ENCODE data around the gene EIF3L. TPM values are rescaled to one million over a fixed set of nuclear protein-coding genes. Genes with fewer than 3 reads are reported as not detected.

EIF3L gene
- total and polyA plus RNA-seq, 2 donors (not counting 3 experiments of a cell fraction or from before 2014, with no cell fraction given), result 479 to 601 TPM

- H3K4me1 ChIP-seq (ENCODE audit: control insufficient read depth, extremely low read depth, insufficient read depth, low read length), result peaks cover 20% of the 10 kb centered on the region
- peaks cover 26% of the 10 kb centered on the region for H3K79me2 ChIP-seq (ENCODE audit: control insufficient read depth, insufficient read depth, low read length)
- H2AFZ ChIP-seq (ENCODE audit: low read depth, low read length), result peak overlapping the region; percentile 35
- peak overlapping the region; percentile 94 for H3K27ac ChIP-seq (ENCODE audit: insufficient read depth, low read depth, low read length)
- TF ChIP-seq POLR2A (IDR thresholded peaks at IDR 0.05; ENCODE audit: low read depth, low read length) (peak; percentile 48), CTCF (IDR thresholded peaks at IDR 0.05; ENCODE audit: extremely low read depth in 1 of 2, insufficient read depth in 1 of 2, low read depth in 1 of 2, low read length in 2 of 2) (no peak), MYC (IDR thresholded peaks at IDR 0.05; ENCODE audit: low read depth, low read length) (no peak), POLR2AphosphoS5 (IDR thresholded peaks at IDR 0.05; ENCODE audit: insufficient read depth, low read depth, low read length) (peak; percentile 6), GATA2 (IDR thresholded peaks at IDR 0.05; ENCODE audit: insufficient read depth, insufficient read length, low read depth, low read length) (no peak)
- no peak for DNase-seq (ENCODE audit: low read depth, low spot score)
- H3K9me3 ChIP-seq (replicated peaks; ENCODE audit: control insufficient read depth, insufficient read depth, low read length), result no peaks in the 10 kb centered on the region
- POLR2A ChIA-PET, result interaction anchor here (1.2 to 1.3 kb wide), 2 partner anchors 9 to 10 kb away, joined by 3 read pairs; no protein-coding TSS in a partner anchor
- no peaks in the 10 kb centered on the region for H3K9me1 ChIP-seq (replicated peaks; ENCODE audit: control insufficient read depth, extremely low read depth, insufficient read depth, low read length)
- no peaks in the 10 kb centered on the region for H3K27me3 ChIP-seq (ENCODE audit: control insufficient read depth in 2 of 2, insufficient read depth in 2 of 2, low read length in 2 of 2)
- dilution Hi-C loops (cut with MboI; ENCODE audit: extremely low pct_ligation_motif_present, low sequenced_read_pairs) (no loop called here), intact Hi-C loops (cut with micrococcal nuclease) (loop anchor here (1.0 to 5.0 kb wide), 2 partner anchors 28 to 46 kb away; partner anchors contain the start of genes C22orf23 and POLR2F)
- peaks cover 0 to 2% of the 10 kb centered on the region in 2 experiments for H3K36me3 ChIP-seq (ENCODE audit: control insufficient read depth in 2 of 2, extremely low read depth in 1 of 2, insufficient read depth in 2 of 2, low read length in 2 of 2)
- CTCF ChIA-PET, result interaction anchor here (0.9 to 2.3 kb wide), 12 partner anchors 9 to 103 kb away, joined by 3 to 21 read pairs (median 6); partner anchors contain the start of genes C22orf23 and POLR2F
- H3K4me3 ChIP-seq (replicated peaks in 1 of 3; ENCODE audit: insufficient read depth in 1 of 3, low read depth in 1 of 3, low read length in 3 of 3), result peak overlapping the region; percentile 55 to 76 (median 67)
- no peaks in the 10 kb centered on the region for H4K20me1 ChIP-seq (replicated peaks; ENCODE audit: control insufficient read depth, extremely low read depth, insufficient read depth, low read length)
- no TSS peak for BruUV-seq (replicated peaks)
- H3K9ac ChIP-seq (replicated peaks; ENCODE audit: extremely low read depth, insufficient read depth, low read length), result peak overlapping the region; percentile 84
- H3K4me2 ChIP-seq (ENCODE audit: insufficient read depth, low read length), result peak overlapping the region; percentile 73
- FAIRE-seq, result peak; percentile 21
Observed at GRCh38 chr22:37906364-37907008, 57.3 kb downstream of the EIF3L start.

All from endothelial cell of umbilical vein (primary cell).